ENCODE measurements around the gene CYTH3. TPM values are rescaled to one million over a fixed set of nuclear protein-coding genes. Genes with fewer than 3 reads are reported as not detected.

Gene CYTH3
- total RNA-seq, 1 donor from 2014 or later: 17.2 TPM

- H3K4me3 Mint-ChIP-seq (ENCODE audit: low read depth): no peak overlapping the region
- peaks cover 6% of the 10 kb centered on the region for H3K27me3 Mint-ChIP-seq
- no peaks in the 10 kb centered on the region for H3K36me3 Mint-ChIP-seq (ENCODE audit: insufficient read depth)
- H3K4me1 Mint-ChIP-seq (ENCODE audit: low read depth): peaks cover 6% of the 10 kb centered on the region
- TF ChIP-seq, protein P1, sequence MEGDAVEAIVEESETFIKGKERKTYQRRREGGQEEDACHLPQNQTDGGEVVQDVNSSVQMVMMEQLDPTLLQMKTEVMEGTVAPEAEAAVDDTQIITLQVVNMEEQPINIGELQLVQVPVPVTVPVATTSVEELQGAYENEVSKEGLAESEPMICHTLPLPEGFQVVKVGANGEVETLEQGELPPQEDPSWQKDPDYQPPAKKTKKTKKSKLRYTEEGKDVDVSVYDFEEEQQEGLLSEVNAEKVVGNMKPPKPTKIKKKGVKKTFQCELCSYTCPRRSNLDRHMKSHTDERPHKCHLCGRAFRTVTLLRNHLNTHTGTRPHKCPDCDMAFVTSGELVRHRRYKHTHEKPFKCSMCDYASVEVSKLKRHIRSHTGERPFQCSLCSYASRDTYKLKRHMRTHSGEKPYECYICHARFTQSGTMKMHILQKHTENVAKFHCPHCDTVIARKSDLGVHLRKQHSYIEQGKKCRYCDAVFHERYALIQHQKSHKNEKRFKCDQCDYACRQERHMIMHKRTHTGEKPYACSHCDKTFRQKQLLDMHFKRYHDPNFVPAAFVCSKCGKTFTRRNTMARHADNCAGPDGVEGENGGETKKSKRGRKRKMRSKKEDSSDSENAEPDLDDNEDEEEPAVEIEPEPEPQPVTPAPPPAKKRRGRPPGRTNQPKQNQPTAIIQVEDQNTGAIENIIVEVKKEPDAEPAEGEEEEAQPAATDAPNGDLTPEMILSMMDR (IDR thresholded peaks at IDR 0.05; ENCODE audit: unreplicated experiment): no peak
- DNase-seq (ENCODE audit: low spot score, unreplicated experiment): no peak
- no peak overlapping the region for H3K27ac Mint-ChIP-seq
- no peaks in the 10 kb centered on the region for H3K9me3 Mint-ChIP-seq (ENCODE audit: low read depth)
Measured at GRCh38 chr7:6279341-6279740, 6.9 kb upstream of the CYTH3 start.

DNA sequence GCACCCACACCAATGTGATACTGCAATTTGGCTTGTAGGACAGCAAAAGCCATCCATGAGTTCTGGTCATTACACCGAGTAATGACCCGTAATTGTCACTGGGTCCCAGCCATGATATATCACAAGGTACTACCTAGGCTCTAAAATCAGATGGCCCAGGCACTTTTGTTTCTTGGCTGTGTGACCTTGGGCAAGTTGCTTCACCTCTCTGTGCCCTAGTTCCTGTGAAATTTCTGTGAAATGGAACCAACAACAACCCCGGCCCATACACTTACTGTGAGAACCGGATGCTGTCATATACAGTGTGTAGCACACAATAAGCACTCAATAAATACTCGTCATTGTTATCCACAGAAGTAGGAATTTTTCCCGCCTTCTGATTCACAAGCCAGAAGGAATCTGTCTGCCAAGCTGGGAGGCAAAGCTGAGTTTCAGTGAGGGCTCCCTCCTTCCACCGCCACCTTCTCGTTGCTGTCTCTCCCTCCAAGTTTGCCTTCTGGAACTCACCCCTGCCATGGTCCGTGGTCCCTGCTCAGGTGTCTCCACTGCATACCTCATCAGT, 6.4 kb upstream of the CYTH3 start:
- H3K9me3 Mint-ChIP-seq (ENCODE audit: low read depth): no peaks in the 10 kb centered on the region
- H3K4me3 Mint-ChIP-seq (ENCODE audit: low read depth): no peak overlapping the region
- no peak overlapping the region for H3K27ac Mint-ChIP-seq
- no peak for DNase-seq (ENCODE audit: low spot score, unreplicated experiment)
- peaks cover 10% of the 10 kb centered on the region for H3K27me3 Mint-ChIP-seq
- no peaks in the 10 kb centered on the region for H3K36me3 Mint-ChIP-seq (ENCODE audit: insufficient read depth)
- peaks cover 6% of the 10 kb centered on the region for H3K4me1 Mint-ChIP-seq (ENCODE audit: low read depth)
- TF ChIP-seq, protein P1 (IDR thresholded peaks at IDR 0.05; ENCODE audit: unreplicated experiment): no peak

DNA sequence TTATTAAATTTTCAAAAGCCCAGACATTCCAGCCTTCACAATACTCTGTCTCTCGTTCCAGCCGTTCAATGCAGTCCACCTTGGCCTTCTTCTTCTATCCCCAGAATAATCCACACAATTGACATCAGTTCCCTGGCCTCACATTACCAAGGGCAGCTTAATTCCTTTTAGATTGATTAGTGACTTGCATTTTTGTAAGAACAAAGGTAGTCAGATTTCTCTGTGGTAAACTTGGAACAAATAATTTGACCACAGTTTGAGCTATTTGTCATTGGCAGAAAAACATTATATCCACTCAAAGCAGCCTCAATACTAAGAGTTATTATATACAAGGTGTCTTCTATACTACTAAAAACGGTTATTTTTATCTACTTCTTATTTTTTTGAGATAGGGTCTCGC, 5.1 kb upstream of the CYTH3 start:
- no peak for DNase-seq (ENCODE audit: low spot score, unreplicated experiment)
- TF ChIP-seq, protein P1 (IDR thresholded peaks at IDR 0.05; ENCODE audit: unreplicated experiment): no peak
- Mint-ChIP-seq H3K4me3 (ENCODE audit: low read depth) (no peak overlapping the region), H3K27ac (no peak overlapping the region), H3K27me3 (peaks cover 18% of the 10 kb centered on the region), H3K9me3 (ENCODE audit: low read depth) (no peaks in the 10 kb centered on the region), H3K36me3 (ENCODE audit: insufficient read depth) (no peaks in the 10 kb centered on the region), H3K4me1 (ENCODE audit: low read depth) (peaks cover 8% of the 10 kb centered on the region)

GRCh38 chr7:6276911-6277408, 4.5 kb upstream of the CYTH3 start:
- no peaks in the 10 kb centered on the region for H3K36me3 Mint-ChIP-seq (ENCODE audit: insufficient read depth)
- DNase-seq (ENCODE audit: low spot score, unreplicated experiment): no peak
- no peak overlapping the region for H3K27ac Mint-ChIP-seq
- H3K27me3 Mint-ChIP-seq: peaks cover 18% of the 10 kb centered on the region
- no peaks in the 10 kb centered on the region for H3K9me3 Mint-ChIP-seq (ENCODE audit: low read depth)
- TF ChIP-seq, protein P1 (IDR thresholded peaks at IDR 0.05; ENCODE audit: unreplicated experiment): no peak
- H3K4me3 Mint-ChIP-seq (ENCODE audit: low read depth): no peak overlapping the region
- H3K4me1 Mint-ChIP-seq (ENCODE audit: low read depth): peaks cover 8% of the 10 kb centered on the region

DNA sequence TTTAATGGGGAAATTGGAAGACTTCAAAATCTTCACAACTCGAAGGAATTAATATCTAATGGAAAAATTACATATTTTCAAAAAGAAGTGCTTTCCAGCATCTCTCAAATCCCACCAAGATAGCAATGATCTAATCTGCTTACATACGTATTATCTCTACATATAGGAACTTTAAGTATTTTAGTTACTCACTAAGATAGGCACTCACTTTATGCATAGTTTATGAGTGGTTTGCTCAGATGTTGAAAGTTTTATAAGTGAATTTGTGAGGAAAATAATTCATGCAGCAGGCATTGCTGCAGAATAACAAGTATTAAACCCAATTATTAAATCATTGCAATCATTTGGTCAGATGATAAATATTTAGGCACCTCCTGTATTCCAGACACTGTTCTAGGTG, 2.3 kb upstream of the CYTH3 start:
- Mint-ChIP-seq H3K27me3 (peaks cover 36% of the 10 kb centered on the region), H3K4me1 (ENCODE audit: low read depth) (peaks cover 24% of the 10 kb centered on the region), H3K36me3 (ENCODE audit: insufficient read depth) (no peaks in the 10 kb centered on the region), H3K4me3 (ENCODE audit: low read depth) (no peak overlapping the region), H3K9me3 (ENCODE audit: low read depth) (no peaks in the 10 kb centered on the region), H3K27ac (no peak overlapping the region)
- TF ChIP-seq, protein P1 (IDR thresholded peaks at IDR 0.05; ENCODE audit: unreplicated experiment): no peak
- no peak for DNase-seq (ENCODE audit: low spot score, unreplicated experiment)
